GM12873 (cell line): ENCODE results near the gene NKX1-2.

Experiments
- CTCF ChIP-seq: IDR thresholded peaks from 2 replicates; pipeline ENCODE4 v1.5.1; 2012; ENCODE audit warnings: low read depth, mild to moderate bottlenecking, moderate library complexity, low read length, control low read depth; ENCODE audit not compliant: insufficient read depth; ENCODE audit errors: missing control alignments

The NKX1-2 gene

GRCh38 chr10:124494046-124494807 is 44.4 kb upstream of the NKX1-2 start:
- no peak for TF ChIP-seq CTCF

GRCh38 chr10:124493214-124493882 is 43.5 kb upstream of the NKX1-2 start:
- no peak for TF ChIP-seq CTCF

GRCh38 chr10:124492266-124492665 is 42.4 kb upstream of the NKX1-2 start:
- no peak for TF ChIP-seq CTCF

GRCh38 chr10:124491105-124491504 is 41.3 kb upstream of the NKX1-2 start:
- no peak for TF ChIP-seq CTCF

GRCh38 chr10:124486635-124487034 is 36.8 kb upstream of the NKX1-2 start:
- TF ChIP-seq CTCF, result no peak

- no peak for TF ChIP-seq CTCF
Measured at GRCh38 chr10:124484661-124485060, 34.8 kb upstream of the NKX1-2 start.

- no peak for TF ChIP-seq CTCF
Measured at GRCh38 chr10:124484031-124484430, 34.2 kb upstream of the NKX1-2 start.
